Measurements from ENCODE around the gene ABCC1. TPM values are rescaled to one million over a fixed set of nuclear protein-coding genes. Genes with fewer than 3 reads are reported as not detected.
A peak's percentile ranks its signal among the peaks of the same experiment; 100 is the strongest.

ABCC1 gene
- total RNA-seq, 4 donors from 2014 or later = 12.1 to 39.2 (median 18.6) TPM

GRCh38 chr16:16059895-16060590 is 110.6 kb downstream of the ABCC1 start:
- H3K36me3 ChIP-seq = no peaks in the 10 kb centered on the region
- intact Hi-C loops (cut with DNase I; ENCODE audit: low total_unique reads) = no loop called here
- no peak overlapping the region for H3K27ac ChIP-seq
- H3K4me1 ChIP-seq = no peaks in the 10 kb centered on the region
- H3K9me3 ChIP-seq = no peaks in the 10 kb centered on the region
- H3K27me3 ChIP-seq = no peaks in the 10 kb centered on the region
- TF ChIP-seq POLR2A (IDR thresholded peaks at IDR 0.05) (no peak), CTCF (IDR thresholded peaks at IDR 0.05) (no peak)
- H3K4me3 ChIP-seq = no peak overlapping the region
- no peak for DNase-seq

GRCh38 chr16:16062023-16062937 is 112.9 kb downstream of the ABCC1 start:
- Histone ChIP-seq H3K9me3 (no peaks in the 10 kb centered on the region), H3K27me3 (no peaks in the 10 kb centered on the region), H3K27ac (peak overlapping the region; percentile 50 to 55), H3K4me3 (no peak overlapping the region), H3K4me1 (no peaks in the 10 kb centered on the region), H3K36me3 (no peaks in the 10 kb centered on the region)
- intact Hi-C loops (cut with DNase I; ENCODE audit: low total_unique reads) = no loop called here
- no peak for DNase-seq
- TF ChIP-seq CTCF (IDR thresholded peaks at IDR 0.05) = no peak
- no peak for TF ChIP-seq POLR2A (IDR thresholded peaks at IDR 0.05)

GRCh38 chr16:16063683-16064082 is 114.3 kb downstream of the ABCC1 start:
- Histone ChIP-seq H3K27me3 (no peaks in the 10 kb centered on the region), H3K36me3 (no peaks in the 10 kb centered on the region), H3K4me3 (no peak overlapping the region), H3K27ac (no peak overlapping the region), H3K4me1 (no peaks in the 10 kb centered on the region), H3K9me3 (no peaks in the 10 kb centered on the region)
- TF ChIP-seq POLR2A (IDR thresholded peaks at IDR 0.05) (no peak), CTCF (IDR thresholded peaks at IDR 0.05) (no peak)
- intact Hi-C loops (cut with DNase I; ENCODE audit: low total_unique reads) = no loop called here
- no peak for DNase-seq

- TF ChIP-seq CTCF (IDR thresholded peaks at IDR 0.05) (no peak), POLR2A (IDR thresholded peaks at IDR 0.05) (no peak)
- no peak overlapping the region for H3K27ac ChIP-seq
- DNase-seq = no peak
- no peaks in the 10 kb centered on the region for H3K36me3 ChIP-seq
- no peaks in the 10 kb centered on the region for H3K27me3 ChIP-seq
- no peak overlapping the region for H3K4me3 ChIP-seq
- intact Hi-C loops (cut with DNase I; ENCODE audit: low total_unique reads) = no loop called here
- no peaks in the 10 kb centered on the region for H3K9me3 ChIP-seq
- no peaks in the 10 kb centered on the region for H3K4me1 ChIP-seq
These were observed 115.5 kb downstream of the ABCC1 start for GRCh38 chr16:16064874-16065384.

- Histone ChIP-seq H3K4me3 (no peak overlapping the region), H3K36me3 (no peaks in the 10 kb centered on the region), H3K4me1 (peaks cover 0 to 6% of the 10 kb centered on the region in 2 donors), H3K27ac (peak overlapping the region in 1 of 2 donors; percentile 35), H3K9me3 (no peaks in the 10 kb centered on the region), H3K27me3 (no peaks in the 10 kb centered on the region)
- DNase-seq = no peak
- intact Hi-C loops (cut with DNase I; ENCODE audit: low total_unique reads) = no loop called here
- TF ChIP-seq CTCF (IDR thresholded peaks at IDR 0.05) = no peak
- TF ChIP-seq POLR2A (IDR thresholded peaks at IDR 0.05) = no peak
These were observed 117.7 kb downstream of the ABCC1 start for GRCh38 chr16:16067127-16067526.
